Measurements from ENCODE around the gene NDUFS8.

DNA sequence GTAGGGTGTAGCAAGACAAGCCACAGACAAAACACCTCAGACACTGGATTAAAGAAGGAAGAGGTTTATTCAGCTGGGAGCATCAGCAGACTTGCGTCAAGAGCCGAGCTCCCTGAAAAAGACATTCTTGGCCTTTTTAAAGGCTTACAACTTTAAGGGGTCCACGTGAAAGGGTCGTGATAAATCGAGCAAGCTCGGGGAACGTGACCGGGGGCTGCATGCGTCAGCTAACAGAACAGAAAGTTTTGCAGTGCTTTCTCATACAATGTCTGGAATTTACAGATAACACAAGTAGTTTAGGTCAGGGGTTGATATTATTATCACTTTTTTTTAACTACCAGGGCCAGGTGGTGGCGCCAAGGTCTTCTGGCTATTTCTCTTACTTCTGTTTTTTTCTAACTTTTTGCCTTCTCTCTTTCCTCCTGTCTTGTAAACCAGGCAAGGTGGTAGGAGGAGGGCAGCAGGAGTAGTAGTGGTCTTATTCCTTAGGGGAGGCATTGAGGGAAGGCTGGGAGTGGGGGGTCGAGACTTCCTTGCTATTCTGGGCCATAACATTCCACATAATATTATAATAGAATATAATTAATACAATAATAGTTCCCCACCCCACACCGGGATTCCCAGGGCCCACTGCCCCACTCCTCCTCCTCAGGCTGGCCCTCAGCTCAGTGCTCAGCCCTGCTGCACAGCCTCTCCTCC lies 20.9 kb upstream of the NDUFS8 start:
- TF ChIP-seq POLR2AphosphoS5 (IDR thresholded peaks at IDR 0.05; ENCODE audit: low read depth, low read length) (no peak), TAF1 (IDR thresholded peaks at IDR 0.05; ENCODE audit: borderline replicate concordance, low read depth, low read length) (no peak)
